Left ventricle myocardium inferior (tissue), 1 donor: ENCODE data around the gene MTMR4. TPM values are rescaled to one million over a fixed set of nuclear protein-coding genes. Genes with fewer than 3 reads are reported as not detected.

Experiments
- DNase-seq: peaks from one replicate; pipeline ENCODE4 v3.0.0-alpha.2; 2020
- H3K27ac ChIP-seq: fragments of 200-600 bp; replicated peaks from 2 replicates; pipeline ENCODE4 v1.8.0; 2021
- H3K27me3 ChIP-seq: fragments of 200-600 bp; 2 replicates; pipeline ENCODE4 v1.8.0; 2021; ENCODE audit warnings: low read depth
- H3K36me3 ChIP-seq: fragments of 200-600 bp; 2 replicates; pipeline ENCODE4 v1.8.0; 2021
- H3K4me1 ChIP-seq: fragments of 200-600 bp; 2 replicates; pipeline ENCODE4 v1.8.0; 2021
- H3K4me3 ChIP-seq: fragments of 200-600 bp; 2 replicates; pipeline ENCODE4 v1.8.0; 2021; ENCODE audit warnings: mild to moderate bottlenecking, moderate library complexity
- H3K9me3 ChIP-seq: fragments of 200-600 bp; replicated peaks from 2 replicates; pipeline ENCODE4 v1.8.0; 2021
- CTCF ChIP-seq: fragments of 200-600 bp; IDR thresholded peaks from 2 replicates; pipeline ENCODE4 v1.8.0; 2021; ENCODE audit warnings: antibody characterized with exemption, mild to moderate bottlenecking, borderline replicate concordance
- intact Hi-C: fragments of 100-400 bp; cut with micrococcal nuclease; formaldehyde crosslinking; loops from one replicate; pipeline ENCODE4 v1.11.0; 2022
- total RNA-seq: library from RNA; stranded (reverse); fragmentation: NEBNext Ultra II Directional; extraction: Animal tissue kit (Norgen Biotek cat#: 25700); gene quantifications from one replicate; pipeline ENCODE4 v1.2.1, GENCODE V29; 2021
- donor health status: DM: no; HTN: yes; CAD: no; lungs with severe emphysema.

Gene MTMR4
- total RNA-seq, 1 donor from 2014 or later, result 24.0 TPM

GRCh38 chr17:58447039-58447975 lies 67.1 kb downstream of the MTMR4 start:
- peak; percentile 53 for DNase-seq
- intact Hi-C loops, result loop anchor here (10.0 kb wide), 1 partner anchor 143 kb away; no protein-coding TSS in a partner anchor
- Histone ChIP-seq H3K27ac (no peak overlapping the region), H3K36me3 (no peaks in the 10 kb centered on the region), H3K27me3 (peaks cover 17% of the 10 kb centered on the region), H3K4me3 (no peak overlapping the region), H3K9me3 (no peaks in the 10 kb centered on the region), H3K4me1 (no peaks in the 10 kb centered on the region)
- TF ChIP-seq CTCF, result peak; percentile 72

- intact Hi-C loops, result loop anchor here (10.0 kb wide), 1 partner anchor 141 kb away; no protein-coding TSS in a partner anchor
- no peak overlapping the region for H3K27ac ChIP-seq
- TF ChIP-seq CTCF, result no peak
- H3K9me3 ChIP-seq, result no peaks in the 10 kb centered on the region
- no peaks in the 10 kb centered on the region for H3K4me1 ChIP-seq
- no peak overlapping the region for H3K4me3 ChIP-seq
- H3K36me3 ChIP-seq, result no peaks in the 10 kb centered on the region
- H3K27me3 ChIP-seq, result peaks cover 17% of the 10 kb centered on the region
- no peak for DNase-seq
Measured at GRCh38 chr17:58446086-58446485, 68.4 kb downstream of the MTMR4 start.

Other genes with a start within 250 kb of the MTMR4 start
- gene MPO, start 233.7 kb downstream of the MTMR4 start, total RNA-seq, result 0.05 TPM
- gene TSPOAP1, start 185.8 kb downstream of the MTMR4 start, total RNA-seq, result 12.8 TPM
- 55.2 TPM for gene SUPT4H1, start 162.4 kb downstream of the MTMR4 start, total RNA-seq
- 4.7 TPM for gene RNF43, start 97.1 kb downstream of the MTMR4 start, total RNA-seq
- gene HSF5, start 26.2 kb downstream of the MTMR4 start, total RNA-seq, result not detected
- gene TEX14, start 177.4 kb upstream of the MTMR4 start, total RNA-seq, result 0.19 TPM
- gene RAD51C, start 178.0 kb upstream of the MTMR4 start, total RNA-seq, result 37.6 TPM
- 0.80 TPM for gene PPM1E, start 241.2 kb upstream of the MTMR4 start, total RNA-seq